IMR-90 (cell line): ENCODE measurements around the gene AKAP9. TPM values are rescaled to one million over a fixed set of nuclear protein-coding genes. Genes with fewer than 3 reads are reported as not detected.

ENCODE experiments used
- ATAC-seq: fragments of 200-7000 bp; cut with Tn5 transposase; 2 replicates; pipeline ENCODE4 v1.9.1; 2020; ENCODE audit warnings: low read depth, mild to moderate bottlenecking, moderate library complexity
- BruUV-seq: library from RNA; stranded (reverse); fragments of 400-500 nt; replicated peaks from 2 replicates; lab custom pipeline; 2021; lab: Mats Ljungman, UMichigan
- CTCF ChIA-PET: fragments of 300-600 bp; formaldehyde crosslinking; extraction: SDS; loops from one replicate; lab custom pipeline; 2021; ENCODE audit warnings: antibody characterized with exemption; lab: Yijun Ruan, JAX
- POLR2A ChIA-PET: fragments of 300-600 bp; sonication (Branson Sonifier 250); formaldehyde crosslinking; loops from one replicate; lab custom pipeline; 2022; ENCODE audit warnings: antibody characterized with exemption; ENCODE audit not compliant: unreplicated experiment; lab: Charles Lee
- DNase-seq: peaks from one replicate; pipeline ENCODE4 v3.0.0; 2013
- H2AFZ ChIP-seq: replicated peaks from 2 replicates; pipeline ENCODE3; 2013; ENCODE audit warnings: low read length, mild to moderate bottlenecking; ENCODE audit not compliant: poor library complexity
- H2AK5ac ChIP-seq: 2 replicates; pipeline ENCODE4 v1.6.1; 2013; ENCODE audit warnings: low read depth, low read length, inconsistent platforms
- H2AK9ac ChIP-seq: replicated peaks from 2 replicates; pipeline ENCODE3; 2013; ENCODE audit warnings: mild to moderate bottlenecking, low read depth, low read length, moderate library complexity; ENCODE audit not compliant: poor library complexity
- H2BK120ac ChIP-seq: 2 replicates; pipeline ENCODE4 v1.6.1; 2013; ENCODE audit warnings: low read depth, low read length, inconsistent platforms
- H2BK15ac ChIP-seq: 3 replicates; pipeline ENCODE4 v1.6.1; 2013; ENCODE audit warnings: low read depth, low read length, inconsistent platforms
- H2BK20ac ChIP-seq: 2 replicates; pipeline ENCODE4 v1.6.1; 2013; ENCODE audit warnings: low read depth, mild to moderate bottlenecking, inconsistent platforms, low read length, moderate library complexity
- H2BK5ac ChIP-seq: 2 replicates; pipeline ENCODE4 v1.6.1; 2013; ENCODE audit warnings: mild to moderate bottlenecking, low read depth, low read length, inconsistent platforms; ENCODE audit not compliant: poor library complexity, severe bottlenecking
- H3K14ac ChIP-seq: replicated peaks from 2 replicates; pipeline ENCODE4 v1.6.1; 2013; ENCODE audit warnings: low read depth, low read length, inconsistent platforms
- H3K18ac ChIP-seq: 2 replicates; pipeline ENCODE4 v1.6.1; 2013; ENCODE audit warnings: low read depth, low read length, control low read depth
- H3K23ac ChIP-seq: 2 replicates; pipeline ENCODE4 v1.6.1; 2013; ENCODE audit warnings: low read depth, low read length, inconsistent platforms
- H3K27ac ChIP-seq: 2 replicates; pipeline ENCODE4 v1.5.1; 2013; ENCODE audit warnings: mild to moderate bottlenecking, control low read depth, low read length; ENCODE audit not compliant: insufficient read depth
- H3K27me3 ChIP-seq: 2 replicates; pipeline ENCODE4 v1.6.1; 2013; ENCODE audit warnings: low read length; ENCODE audit not compliant: control insufficient read depth, insufficient read depth
- H3K36me3 ChIP-seq: 2 replicates; pipeline ENCODE4 v1.6.1; 2013; ENCODE audit warnings: low read length, mixed read lengths; ENCODE audit not compliant: control insufficient read depth, insufficient read depth
- H3K4ac ChIP-seq: 2 replicates; pipeline ENCODE4 v1.6.1; 2013; ENCODE audit warnings: low read depth, low read length, inconsistent platforms
- H3K4me1 ChIP-seq: 2 replicates; pipeline ENCODE4 v1.6.1; 2013; ENCODE audit warnings: low read length, mixed read lengths; ENCODE audit not compliant: control insufficient read depth, insufficient read depth
- H3K4me2 ChIP-seq: 2 replicates; pipeline ENCODE4 v1.6.1; 2013; ENCODE audit warnings: low read depth, mild to moderate bottlenecking, control low read depth, low read length, moderate library complexity
- H3K4me3 ChIP-seq: 2 replicates; pipeline ENCODE4 v1.5.1; 2013; ENCODE audit warnings: low read depth, mild to moderate bottlenecking, control low read depth, low read length, moderate library complexity; ENCODE audit not compliant: insufficient read depth
- H3K56ac ChIP-seq: 2 replicates; pipeline ENCODE4 v1.6.1; 2013; ENCODE audit warnings: low read length, inconsistent platforms; ENCODE audit not compliant: insufficient read depth; ENCODE audit errors: extremely low read depth
- H3K79me1 ChIP-seq, 2 experiments: 2 replicates each; pipeline ENCODE4 v1.6.1; 2013; ENCODE audit warnings: low read length in 2 of 2, inconsistent platforms in 1 of 2, low read depth in 1 of 2
- H3K9ac ChIP-seq: 2 replicates; pipeline ENCODE4 v1.6.1; 2013; ENCODE audit warnings: low read depth, low read length, control low read depth
- H3K9me1 ChIP-seq: 2 replicates; pipeline ENCODE4 v1.6.1; 2013; ENCODE audit warnings: low read length, inconsistent platforms; ENCODE audit not compliant: insufficient read depth
- H3K9me3 ChIP-seq: 2 replicates; pipeline ENCODE4 v1.6.1; 2013; ENCODE audit warnings: low read length; ENCODE audit not compliant: control insufficient read depth, insufficient read depth
- H4K20me1 ChIP-seq: 2 replicates; pipeline ENCODE4 v1.6.1; 2013; ENCODE audit warnings: low read length, inconsistent platforms; ENCODE audit not compliant: insufficient read depth
- H4K5ac ChIP-seq: 2 replicates; pipeline ENCODE4 v1.6.1; 2013; ENCODE audit warnings: mild to moderate bottlenecking, low read depth, low read length, control low read depth
- H4K8ac ChIP-seq, 2 experiments: 2 replicates each; pipeline ENCODE4 v1.6.1; 2013; ENCODE audit warnings: low read depth in 2 of 2, low read length in 2 of 2, control low read depth in 1 of 2, inconsistent platforms in 1 of 2
- H4K91ac ChIP-seq: 2 replicates; pipeline ENCODE4 v1.6.1; 2013; ENCODE audit warnings: low read depth, low read length, inconsistent platforms; ENCODE audit not compliant: insufficient read depth
- FOS ChIP-seq: fragments of 150-350 bp; IDR thresholded peaks from 2 replicates; pipeline ENCODE4 v1.6.1; 2016; ENCODE audit warnings: low read depth, low read length
- POLR2A ChIP-seq: IDR thresholded peaks from 2 replicates; pipeline ENCODE4 v1.6.1; 2012; ENCODE audit warnings: mild to moderate bottlenecking, low read depth, low read length
- WGBS, 2 experiments: methylation state at CpG; one replicate each; pipeline versions ENCODE4 v1.1.5 to v1.1.7; 2013; ENCODE audit warnings: missing lambda C conversion rate in 2 of 2; ENCODE audit not compliant: insufficient read length in 1 of 2; ENCODE audit errors: extremely low coverage in 2 of 2; 5-methylcytosine and 5-hydroxymethylcytosine counted together
- dilution Hi-C: fragments of 300-500 bp; cut with HindIII; formaldehyde crosslinking; loops from one replicate; pipeline ENCODE4 v1.14.3; 2018; ENCODE audit warnings: low sequenced_read_pairs; ENCODE audit not compliant: unreplicated experiment
- in situ Hi-C: fragments of 300-500 bp; cut with MboI; formaldehyde crosslinking; loops from 3 replicates; pipeline ENCODE4 v1.14.3; 2019; ENCODE audit warnings: low sequenced_read_pairs, inconsistent platforms, mixed read lengths
- intact Hi-C: fragments of 100-400 bp; cut with micrococcal nuclease; formaldehyde crosslinking; loops from 2 replicates; pipeline ENCODE4 v1.10.0; 2022
- polyA plus RNA-seq, 3 experiments: library from polyadenylated mRNA; depleted of rRNA; stranded (reverse); fragments of >200 nt; gene quantifications; 2 replicates each; pipeline ENCODE4 v1.2.3, GENCODE V29; 2012; ENCODE audit warnings: low replicate concordance in 1 of 3
- total RNA-seq: library from RNA; depleted of rRNA; stranded (reverse); fragments of >200 nt; gene quantifications from 2 replicates; pipeline ENCODE4 v1.2.3, GENCODE V29; 2012

The AKAP9 gene
- total and polyA plus RNA-seq, 2 of the 4 experiments (the other 2 are of a cell fraction) = 9.7 to 25.3 TPM

GRCh38 chr7:92075455-92076158, 134.9 kb downstream of the AKAP9 start:
- Histone ChIP-seq H3K23ac (no peak overlapping the region), H3K18ac (no peak overlapping the region), H2BK20ac (no peak overlapping the region), H3K4me2 (no peak overlapping the region), H3K14ac (no peak overlapping the region), H3K9me1 (no peaks in the 10 kb centered on the region), H4K20me1 (no peaks in the 10 kb centered on the region), H2BK5ac (no peak overlapping the region), H3K4ac (no peak overlapping the region), H3K56ac (no peak overlapping the region), H3K27me3 (no peaks in the 10 kb centered on the region), H3K4me3 (no peak overlapping the region), H2AK5ac (no peak overlapping the region), H2AK9ac (no peak overlapping the region), H2AFZ (no peak overlapping the region), H3K27ac (no peak overlapping the region), H2BK120ac (no peak overlapping the region), H3K9me3 (no peaks in the 10 kb centered on the region), H3K4me1 (no peaks in the 10 kb centered on the region), H4K91ac (no peak overlapping the region), H3K9ac (no peak overlapping the region), H2BK15ac (no peak overlapping the region), H4K5ac (no peak overlapping the region), H4K8ac (no peak overlapping the region), H3K36me3 (peaks cover 12% of the 10 kb centered on the region), H3K79me1 (no peaks in the 10 kb centered on the region)
- POLR2A ChIA-PET = no interaction called here
- intact Hi-C loops (no loop called here), dilution Hi-C loops (no loop called here), in situ Hi-C loops (no loop called here)
- 83% methylated on average over 2 of the region's 4 CpGs; no CpG with 5 or more reads in 1 of the 2 experiments for WGBS, 2 experiments
- no TSS peak for BruUV-seq
- TF ChIP-seq POLR2A = no peak
- TF ChIP-seq FOS = no peak
- CTCF ChIA-PET = no interaction called here
- DNase-seq (no peak), ATAC-seq (no peak)
